Fibroblast of lung (primary cell): ENCODE results near the gene SMAD4. TPM values are rescaled to one million over a fixed set of nuclear protein-coding genes. Genes with fewer than 3 reads are reported as not detected.

Experiments used
- DNase-seq, 2 donors: peaks; one replicate each; pipeline versions ENCODE4 v3.0.0 to v3.0.0-alpha.2; 2010; ENCODE audit warnings: low read depth in 2 of 2
- H2AFZ ChIP-seq: 2 replicates; pipeline ENCODE4 v1.5.1; 2012; ENCODE audit warnings: low read length, control low read depth, inconsistent platforms
- H3K27ac ChIP-seq: 2 replicates; pipeline ENCODE4 v1.5.1; 2011; ENCODE audit warnings: low read length, control low read depth; ENCODE audit not compliant: insufficient read depth
- H3K27me3 ChIP-seq: 2 replicates; pipeline ENCODE4 v1.5.1; 2011; ENCODE audit warnings: mild to moderate bottlenecking, low read length; ENCODE audit not compliant: control insufficient read depth, insufficient read depth
- H3K36me3 ChIP-seq: 2 replicates; pipeline ENCODE4 v1.5.1; 2011; ENCODE audit warnings: low read length; ENCODE audit not compliant: control insufficient read depth, insufficient read depth
- H3K4me1 ChIP-seq: 2 replicates; pipeline ENCODE4 v1.5.1; 2011; ENCODE audit warnings: low read length; ENCODE audit not compliant: control insufficient read depth, insufficient read depth; ENCODE audit errors: extremely low read depth
- H3K4me2 ChIP-seq: 2 replicates; pipeline ENCODE4 v1.5.1; 2011; ENCODE audit warnings: low read length, control low read depth; ENCODE audit not compliant: insufficient read depth; ENCODE audit errors: extremely low read depth
- H3K4me3 ChIP-seq, 4 experiments: fragments of 200-600 bp in 1 of 4; sonication (generic) in 1 of 4; replicated peaks in 1 of 4; 2 replicates each; pipeline ENCODE4 v1.5.1; 2011 to 2016; ENCODE audit warnings: low read length in 4 of 4, low read depth in 3 of 4, mild to moderate bottlenecking in 3 of 4, control low read depth in 2 of 4, inconsistent platforms in 1 of 4, mixed read lengths in 1 of 4; ENCODE audit not compliant: insufficient read depth in 1 of 4; ENCODE audit errors: control extremely low read depth in 1 of 4
- H3K79me2 ChIP-seq: 2 replicates; pipeline ENCODE4 v1.5.1; 2012; ENCODE audit warnings: mild to moderate bottlenecking, low read length, inconsistent platforms; ENCODE audit not compliant: control insufficient read depth, insufficient read depth
- H3K9ac ChIP-seq: 2 replicates; pipeline ENCODE4 v1.5.1; 2011; ENCODE audit warnings: mild to moderate bottlenecking, low read length, control low read depth; ENCODE audit not compliant: insufficient read depth
- H3K9me3 ChIP-seq: 2 replicates; pipeline ENCODE4 v1.5.1; 2012; ENCODE audit warnings: low read depth, low read length; ENCODE audit not compliant: control insufficient read depth, insufficient read depth
- H4K20me1 ChIP-seq: 2 replicates; pipeline ENCODE4 v1.5.1; 2011; ENCODE audit warnings: low read length; ENCODE audit not compliant: control insufficient read depth, insufficient read depth; ENCODE audit errors: extremely low read depth
- EZH2 ChIP-seq: IDR thresholded peaks from 2 replicates; pipeline ENCODE4 v1.5.1; 2012; ENCODE audit warnings: low read length, control low read depth, mild to moderate bottlenecking; ENCODE audit errors: missing control alignments
- polyA plus RNA-seq, 2 donors: library from polyadenylated mRNA; depleted of rRNA in 1 of 2; stranded (reverse) in 1 of 2; unstranded in 1 of 2; fragments of >200 nt; gene quantifications; 2 replicates each; pipeline ENCODE4 v1.2.1, GENCODE V29; 2011 to 2012; ENCODE audit warnings: missing spikeins in 1 of 2
- total RNA-seq: library from RNA; depleted of rRNA; stranded (reverse); fragments of >200 nt; gene quantifications from 2 replicates; pipeline ENCODE4 v1.2.1, GENCODE V29; 2014
- TF ChIP-seq, protein P1 (sequence below), 2 donors: IDR thresholded peaks in 1 of 2; conservative IDR thresholded peaks in 1 of 2; 1 replicate in 1 of 2; 2 replicates in 1 of 2; pipeline ENCODE4 v1.5.1; 2011 to 2012; ENCODE audit warnings: low read length in 2 of 2, control low read depth in 1 of 2, inconsistent platforms in 1 of 2, low read depth in 1 of 2, mild to moderate bottlenecking in 1 of 2

The SMAD4 gene
- total and polyA plus RNA-seq, 2 donors (not counting 1 experiment from before 2014, with no cell fraction given) = 71.5 to 161 TPM

DNA sequence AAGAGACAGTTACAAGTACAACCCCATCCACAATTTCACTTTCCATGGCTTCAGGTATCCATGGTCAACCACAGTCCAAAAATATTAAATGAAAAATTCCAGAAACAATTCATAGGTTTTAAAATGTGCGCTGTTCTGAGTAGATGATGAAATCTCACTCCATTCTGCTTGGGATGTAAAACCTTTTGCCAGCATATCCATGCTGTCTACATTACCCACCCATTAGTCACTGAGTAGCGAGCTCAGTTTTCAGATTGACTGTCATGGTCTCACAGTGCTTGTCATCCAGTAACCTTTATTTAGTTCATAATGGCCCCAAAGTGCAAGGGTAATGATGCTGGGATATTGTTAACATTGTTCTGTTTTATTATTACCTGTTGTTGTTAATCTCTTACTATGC lies 40.5 kb downstream of the SMAD4 start:
- no peaks in the 10 kb centered on the region for H3K9me3 ChIP-seq
- H3K27me3 ChIP-seq = no peaks in the 10 kb centered on the region
- H3K4me2 ChIP-seq = no peak overlapping the region
- H3K4me1 ChIP-seq = peaks cover 10% of the 10 kb centered on the region
- peak; percentile 89 to 92 for DNase-seq
- H4K20me1 ChIP-seq = no peaks in the 10 kb centered on the region
- H3K4me3 ChIP-seq = no peak overlapping the region
- H2AFZ ChIP-seq = no peak overlapping the region
- no peak overlapping the region for H3K27ac ChIP-seq
- no peak overlapping the region for H3K9ac ChIP-seq
- H3K79me2 ChIP-seq = peaks cover 25% of the 10 kb centered on the region
- H3K36me3 ChIP-seq = no peaks in the 10 kb centered on the region
- TF ChIP-seq, protein P1, sequence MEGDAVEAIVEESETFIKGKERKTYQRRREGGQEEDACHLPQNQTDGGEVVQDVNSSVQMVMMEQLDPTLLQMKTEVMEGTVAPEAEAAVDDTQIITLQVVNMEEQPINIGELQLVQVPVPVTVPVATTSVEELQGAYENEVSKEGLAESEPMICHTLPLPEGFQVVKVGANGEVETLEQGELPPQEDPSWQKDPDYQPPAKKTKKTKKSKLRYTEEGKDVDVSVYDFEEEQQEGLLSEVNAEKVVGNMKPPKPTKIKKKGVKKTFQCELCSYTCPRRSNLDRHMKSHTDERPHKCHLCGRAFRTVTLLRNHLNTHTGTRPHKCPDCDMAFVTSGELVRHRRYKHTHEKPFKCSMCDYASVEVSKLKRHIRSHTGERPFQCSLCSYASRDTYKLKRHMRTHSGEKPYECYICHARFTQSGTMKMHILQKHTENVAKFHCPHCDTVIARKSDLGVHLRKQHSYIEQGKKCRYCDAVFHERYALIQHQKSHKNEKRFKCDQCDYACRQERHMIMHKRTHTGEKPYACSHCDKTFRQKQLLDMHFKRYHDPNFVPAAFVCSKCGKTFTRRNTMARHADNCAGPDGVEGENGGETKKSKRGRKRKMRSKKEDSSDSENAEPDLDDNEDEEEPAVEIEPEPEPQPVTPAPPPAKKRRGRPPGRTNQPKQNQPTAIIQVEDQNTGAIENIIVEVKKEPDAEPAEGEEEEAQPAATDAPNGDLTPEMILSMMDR (conservative IDR thresholded peaks at IDR 0.05 in 1 of 2, IDR thresholded peaks at IDR 0.05 in 1 of 2; ENCODE audit: low read depth in 1 of 2, low read length in 2 of 2) = no peak
- no peak for TF ChIP-seq EZH2

GRCh38 chr18:51072586-51073313 lies 42.7 kb downstream of the SMAD4 start:
- no peak overlapping the region for H3K4me3 ChIP-seq
- no peaks in the 10 kb centered on the region for H3K9me3 ChIP-seq
- TF ChIP-seq, protein P1 (conservative IDR thresholded peaks at IDR 0.05 in 1 of 2, IDR thresholded peaks at IDR 0.05 in 1 of 2; ENCODE audit: low read depth in 1 of 2, low read length in 2 of 2) = no peak
- TF ChIP-seq EZH2 = no peak
- DNase-seq = no peak
- no peaks in the 10 kb centered on the region for H4K20me1 ChIP-seq
- no peak overlapping the region for H2AFZ ChIP-seq
- H3K9ac ChIP-seq = no peak overlapping the region
- H3K27ac ChIP-seq = no peak overlapping the region
- H3K27me3 ChIP-seq = no peaks in the 10 kb centered on the region
- peaks cover 2% of the 10 kb centered on the region for H3K36me3 ChIP-seq
- H3K4me2 ChIP-seq = no peak overlapping the region
- peaks cover 14% of the 10 kb centered on the region for H3K4me1 ChIP-seq
- peaks cover 25% of the 10 kb centered on the region for H3K79me2 ChIP-seq

DNA sequence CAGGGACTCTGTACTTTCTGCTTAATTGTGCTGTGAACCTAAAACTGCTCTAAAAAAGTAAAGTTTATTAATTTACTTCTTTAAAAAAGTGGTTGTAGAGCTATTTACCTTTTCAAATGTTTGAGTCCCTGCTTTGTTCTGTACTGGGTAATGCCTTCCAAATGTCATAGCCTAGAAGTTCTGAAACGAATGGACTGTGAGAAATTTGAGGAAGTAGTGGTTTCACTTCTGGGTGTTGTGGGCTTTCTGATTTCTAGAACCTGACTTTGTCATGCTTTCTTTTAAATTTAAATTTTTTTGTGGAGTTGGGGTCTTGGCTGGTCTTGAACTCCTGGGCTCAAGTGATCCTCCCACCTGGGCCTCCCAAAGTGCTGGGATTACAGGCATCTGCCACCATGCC lies 44.6 kb downstream of the SMAD4 start:
- DNase-seq = no peak
- Histone ChIP-seq H3K27ac (no peak overlapping the region), H3K27me3 (no peaks in the 10 kb centered on the region), H3K4me1 (peaks cover 9% of the 10 kb centered on the region), H3K4me3 (no peak overlapping the region), H3K79me2 (peaks cover 22% of the 10 kb centered on the region), H3K9ac (no peak overlapping the region), H2AFZ (no peak overlapping the region), H3K9me3 (no peaks in the 10 kb centered on the region), H3K36me3 (peaks cover 2% of the 10 kb centered on the region), H3K4me2 (no peak overlapping the region), H4K20me1 (no peaks in the 10 kb centered on the region)
- TF ChIP-seq, protein P1 (conservative IDR thresholded peaks at IDR 0.05 in 1 of 2, IDR thresholded peaks at IDR 0.05 in 1 of 2; ENCODE audit: low read depth in 1 of 2, low read length in 2 of 2) = no peak
- TF ChIP-seq EZH2 = no peak
